AG08396 (cell line): ENCODE data around the gene EPS8L2.
"Not testable (repeated sequence)": the region's sequence is repeated elsewhere in the genome, so short reads cannot be mapped to it uniquely, and the experiment has no call there.

Experiments used
- DNase-seq: peaks from one replicate; pipeline ENCODE4 v3.0.0; 2012; ENCODE audit warnings: low spot score, mixed read lengths

EPS8L2 gene

DNA sequence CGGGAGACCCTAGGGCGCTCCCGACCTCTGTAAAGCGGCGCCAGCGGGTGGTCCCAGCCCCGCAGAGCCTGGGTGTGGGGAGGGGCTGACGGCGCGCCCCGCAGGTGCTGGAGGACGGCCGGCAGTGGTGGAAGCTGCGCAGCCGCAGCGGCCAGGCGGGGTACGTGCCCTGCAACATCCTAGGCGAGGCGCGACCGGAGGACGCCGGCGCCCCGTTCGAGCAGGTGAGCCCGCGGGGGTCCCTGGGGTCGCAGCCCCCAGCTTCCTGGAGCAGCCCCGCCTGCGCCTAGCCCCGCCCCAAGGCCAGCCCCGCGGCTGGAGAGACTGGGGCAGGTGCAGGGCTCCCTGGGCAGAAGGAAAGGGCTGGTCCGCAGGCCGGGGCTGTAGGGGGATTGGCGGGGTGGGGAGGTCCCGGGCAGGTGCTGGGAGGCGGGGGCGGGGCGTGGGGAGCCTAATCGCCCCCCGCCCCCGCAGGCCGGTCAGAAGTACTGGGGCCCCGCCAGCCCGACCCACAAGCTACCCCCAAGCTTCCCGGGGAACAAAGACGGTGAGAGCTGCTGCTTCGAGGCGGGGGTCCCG, 19.7 kb downstream of the EPS8L2 start:
- DNase-seq = peak; percentile 29

- DNase-seq = peak; percentile 71
Measured at GRCh38 chr11:726278-727220, 20.5 kb downstream of the EPS8L2 start.

- DNase-seq = peak; percentile 41
Measured at GRCh38 chr11:727281-727701, 21.3 kb downstream of the EPS8L2 start.

DNA sequence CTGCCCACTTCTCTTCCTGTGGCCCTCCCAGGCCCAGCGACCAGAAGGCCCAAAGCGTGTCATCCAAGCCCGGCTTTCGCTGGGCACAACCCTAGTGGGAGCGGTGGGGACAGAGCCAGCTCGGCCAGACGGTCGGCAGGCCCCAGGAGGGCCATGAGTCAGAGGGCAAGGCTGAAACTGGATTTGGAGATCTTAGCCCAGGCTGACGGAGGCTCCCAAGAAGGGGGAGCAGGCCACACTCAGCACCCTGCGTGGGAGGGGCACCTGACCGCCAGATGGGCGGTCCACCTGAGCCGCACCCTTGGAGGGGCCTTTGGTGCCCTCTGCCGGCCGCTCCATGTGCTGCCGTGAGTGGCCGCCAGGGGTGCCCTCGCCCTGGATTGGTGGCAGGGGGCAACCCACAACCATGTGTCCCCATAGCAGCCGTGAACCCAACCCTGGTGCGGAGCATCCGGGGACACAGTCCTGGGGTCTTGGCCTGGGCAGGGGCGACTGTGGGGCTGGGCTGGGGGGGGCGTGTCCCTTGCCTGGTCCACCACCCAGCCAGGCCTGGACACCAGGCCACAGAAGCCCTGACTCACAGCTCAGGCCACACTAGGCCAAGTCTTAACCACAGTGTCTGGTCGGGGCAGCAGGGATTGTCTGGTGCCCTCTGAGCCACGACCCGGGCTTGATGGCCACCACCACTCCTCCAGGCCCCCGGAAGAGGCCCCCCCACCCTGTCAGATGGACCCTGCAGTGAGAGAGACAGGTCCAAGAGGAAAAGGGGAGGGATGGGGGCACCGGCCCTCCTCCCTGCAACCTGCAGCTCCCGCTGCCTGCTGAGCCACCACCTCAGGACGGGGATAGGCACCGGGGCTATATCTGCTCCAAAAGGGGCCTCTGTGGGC, 22.1 kb downstream of the EPS8L2 start:
- DNase-seq = peak; percentile 93

- DNase-seq = no peak
Measured at GRCh38 chr11:728901-729491, 23.0 kb downstream of the EPS8L2 start.

- DNase-seq = no peak
Measured at GRCh38 chr11:729492-730074, 23.6 kb downstream of the EPS8L2 start.

- no peak for DNase-seq
Measured at GRCh38 chr11:733072-733471, 27.0 kb downstream of the EPS8L2 start.

GRCh38 chr11:734541-734940, 28.5 kb downstream of the EPS8L2 start:
- DNase-seq = not testable (repeated sequence)

DNA sequence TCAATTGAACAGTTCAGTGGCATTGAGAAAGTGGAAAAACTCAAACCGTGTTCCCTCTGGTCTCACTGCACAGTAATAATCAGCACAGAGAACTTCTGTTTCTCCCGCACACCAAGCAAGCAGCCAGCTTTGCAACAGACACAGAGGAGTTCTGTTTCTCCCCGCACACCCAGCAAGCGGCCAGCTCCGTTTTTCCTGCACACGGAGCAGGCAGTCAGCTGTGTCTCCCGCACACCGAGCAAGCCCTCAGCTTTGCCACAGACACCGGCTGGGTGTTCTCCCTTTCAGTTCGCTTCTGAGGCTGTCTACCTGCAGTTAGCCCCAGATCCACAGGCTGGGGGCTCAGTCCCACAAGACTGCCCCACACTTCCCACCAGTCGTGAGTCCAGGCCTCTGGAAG, 31.3 kb downstream of the EPS8L2 start:
- no peak for DNase-seq

DNA sequence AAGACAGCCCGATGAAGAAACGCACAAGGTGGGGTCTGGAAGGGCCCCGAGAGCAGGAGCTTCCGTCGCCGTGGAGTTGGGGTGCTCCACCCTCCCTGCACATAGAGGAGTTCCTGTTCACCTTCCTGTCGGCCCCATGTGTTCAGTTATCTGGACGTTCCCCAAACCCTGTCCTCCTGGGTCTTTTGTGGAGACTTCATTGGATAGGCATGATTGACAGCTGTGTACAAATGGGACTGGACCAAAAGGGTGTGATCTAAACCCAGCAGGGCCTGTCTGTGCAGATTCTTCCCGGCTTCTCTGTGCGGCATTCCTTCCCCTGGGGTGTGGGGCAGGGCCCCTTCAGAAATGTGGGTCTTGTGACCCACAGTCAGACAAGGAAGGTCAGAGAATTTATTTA, 31.9 kb downstream of the EPS8L2 start:
- not testable (repeated sequence) for DNase-seq

- no peak for DNase-seq
Measured at GRCh38 chr11:742156-742546, 36.1 kb downstream of the EPS8L2 start.

DNA sequence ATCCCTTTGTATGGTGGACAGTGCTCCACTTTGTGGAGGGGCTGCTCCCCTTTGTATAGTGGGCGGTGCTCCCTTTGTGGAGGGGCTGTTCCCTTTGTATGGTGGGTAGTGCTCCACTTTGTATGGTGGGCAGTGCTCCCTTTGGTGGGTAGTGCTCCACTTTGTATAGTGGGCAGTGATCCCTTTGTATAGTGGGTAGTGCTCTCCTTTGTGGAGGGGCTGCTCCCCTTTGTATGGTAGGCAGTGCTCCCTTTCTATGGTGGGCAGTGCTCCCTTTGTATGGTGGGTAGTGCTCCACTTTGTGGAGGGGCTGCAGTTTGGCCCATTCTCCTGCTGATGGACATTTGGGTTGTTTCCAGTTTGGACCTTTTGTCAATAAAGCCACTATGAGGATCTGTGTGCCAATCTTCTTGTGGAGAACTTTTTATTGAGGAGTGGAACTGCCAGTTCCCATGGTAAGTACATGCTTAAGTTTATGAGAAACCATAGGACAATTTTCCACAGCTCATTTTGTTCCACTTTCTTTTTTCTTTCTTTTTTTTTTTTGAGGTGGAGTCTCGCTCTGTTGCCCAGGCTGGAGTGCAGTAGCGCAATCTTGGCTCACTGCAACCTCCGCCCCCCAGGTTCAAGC, 36.7 kb downstream of the EPS8L2 start:
- no peak for DNase-seq

GRCh38 chr11:745428-745827, 39.4 kb downstream of the EPS8L2 start:
- no peak for DNase-seq

DNA sequence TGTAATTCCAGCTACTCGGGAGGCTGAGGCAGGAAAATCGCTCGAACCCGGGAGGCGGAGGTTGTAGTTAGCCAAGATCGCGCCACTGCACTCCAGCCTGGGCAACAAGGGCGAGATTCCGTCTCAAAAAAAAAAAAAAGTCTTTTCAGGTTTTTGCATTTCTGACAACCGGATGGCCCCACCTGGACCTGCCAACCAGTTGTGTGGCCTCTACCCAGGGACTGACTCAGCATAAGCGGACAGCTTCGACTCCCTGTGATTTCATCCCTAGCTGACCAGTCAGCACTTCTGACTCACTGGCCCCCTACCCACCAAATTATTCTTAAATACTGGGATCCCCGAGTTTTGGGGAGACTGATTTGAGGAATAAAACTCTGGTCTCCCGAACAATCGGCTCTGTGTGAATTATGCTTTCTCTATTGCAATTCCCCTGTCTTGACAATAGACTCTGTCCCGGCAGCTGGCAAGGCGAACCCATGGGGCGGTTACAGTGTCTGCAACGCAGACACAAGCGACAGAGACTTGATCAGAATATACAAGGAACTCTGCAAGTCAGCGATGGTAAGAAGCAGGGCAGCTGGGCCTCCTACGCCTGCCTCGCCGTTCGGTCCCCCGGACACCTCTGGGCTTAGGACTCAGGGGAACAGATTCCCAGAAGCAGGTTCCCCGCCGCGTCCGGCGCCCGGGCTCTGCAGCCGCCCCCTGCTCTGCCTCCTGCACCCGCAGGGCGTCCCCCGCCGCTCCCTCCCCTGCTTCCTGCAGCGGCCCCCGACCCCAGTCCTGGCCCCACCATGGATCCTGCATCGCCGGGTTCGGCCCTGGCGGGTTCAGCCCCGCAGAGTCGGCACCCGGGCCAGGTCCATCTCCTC, 40.5 kb downstream of the EPS8L2 start:
- DNase-seq = no peak

GRCh38 chr11:747158-748006, 41.4 kb downstream of the EPS8L2 start, which contains the start of gene TALDO1:
TALDO1 (plus strand) TSS chr11:747464; CDS start chr11:747482, 18 bp downstream.
- DNase-seq = peak; percentile 98

- peak; percentile 40 for DNase-seq
Measured at GRCh38 chr11:748007-748359, 42.0 kb downstream of the EPS8L2 start.

DNA sequence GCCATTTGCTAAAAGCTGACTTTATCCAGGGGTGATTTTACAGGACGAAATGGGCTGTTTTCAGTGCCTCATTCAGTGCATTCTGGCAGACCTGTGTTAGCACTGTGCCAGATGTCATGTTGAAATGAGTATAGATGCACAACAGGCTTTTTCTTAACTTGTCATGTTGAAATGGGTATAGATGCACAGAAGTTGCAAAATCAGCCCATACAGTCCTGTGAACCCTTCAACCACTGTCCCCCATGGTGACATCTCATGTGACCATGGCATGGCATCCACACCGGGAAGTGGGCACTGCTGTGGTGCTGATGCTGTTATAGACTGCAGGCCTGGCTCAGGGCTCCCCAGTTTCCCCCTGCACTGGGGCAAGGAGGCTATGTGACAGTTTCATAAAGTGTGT, 43.7 kb downstream of the EPS8L2 start:
- no peak for DNase-seq

DNA sequence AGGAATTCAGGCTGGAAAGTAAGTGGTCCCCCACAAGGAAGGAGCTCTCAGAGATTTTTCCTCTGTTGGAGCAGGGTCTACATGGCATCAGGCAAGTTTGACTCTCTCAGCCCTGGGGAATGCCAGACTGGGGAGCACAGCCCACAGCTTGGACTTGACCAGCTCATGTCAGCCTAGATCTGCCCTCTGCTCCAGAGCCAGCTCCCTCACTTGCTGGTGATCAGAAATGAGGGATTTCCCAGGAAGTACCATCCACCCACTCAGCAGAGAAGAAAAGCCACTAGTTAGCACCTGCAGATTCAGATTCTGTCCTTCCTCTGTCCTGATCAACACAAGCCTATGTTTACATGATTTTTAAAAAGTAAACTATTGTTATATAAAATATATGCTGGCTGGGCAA, 54.2 kb downstream of the EPS8L2 start:
- no peak for DNase-seq

- no peak for DNase-seq
Measured at GRCh38 chr11:761526-762108, 55.6 kb downstream of the EPS8L2 start.
